Kidney (tissue), 14 donors: Measurements from ENCODE around the gene MYL5. TPM values are rescaled to one million over a fixed set of nuclear protein-coding genes. Genes with fewer than 3 reads are reported as not detected.
A peak's percentile ranks its signal among the peaks of the same experiment; 100 is the strongest.

Experiments
- DNase-seq, 5 donors: peaks; one replicate each; pipeline ENCODE4 v3.0.0-alpha.2; 2013 to 2020
- FAIRE-seq: peaks from 2 replicates; lab custom pipeline; 2012; peaks lifted over from hg19 to GRCh38; lab: Jason Lieb, UNC
- H3K27ac ChIP-seq, 2 donors: one replicate each; pipeline ENCODE4 v1.7.0; 2013; ENCODE audit warnings: low read depth in 2 of 2, low read length in 2 of 2, inconsistent platforms in 1 of 2
- H3K27me3 ChIP-seq: one replicate; pipeline ENCODE4 v1.7.1; 2013; ENCODE audit warnings: low read length, inconsistent platforms; ENCODE audit not compliant: control insufficient read depth, insufficient read depth
- H3K36me3 ChIP-seq, 3 donors: one replicate each; pipeline versions ENCODE4 v1.7.0 to v1.7.1; 2013; ENCODE audit warnings: low read length in 3 of 3, control low read depth in 1 of 3, inconsistent platforms in 1 of 3; ENCODE audit not compliant: insufficient read depth in 3 of 3, control insufficient read depth in 2 of 3
- H3K4me1 ChIP-seq, 3 donors: one replicate each; pipeline versions ENCODE4 v1.7.0 to v1.7.1; 2013; ENCODE audit warnings: low read length in 3 of 3, inconsistent platforms in 1 of 3, low read depth in 1 of 3; ENCODE audit not compliant: control insufficient read depth in 2 of 3, insufficient read depth in 2 of 3
- H3K4me3 ChIP-seq, 3 donors: one replicate each; pipeline versions ENCODE4 v1.7.0 to v1.8.1; 2013; ENCODE audit warnings: low read length in 3 of 3, control low read depth in 1 of 3, inconsistent platforms in 1 of 3
- H3K9ac ChIP-seq, 3 donors: one replicate each; pipeline versions ENCODE4 v1.7.0 to v1.7.1; 2013; ENCODE audit warnings: low read length in 3 of 3, control low read depth in 1 of 3, inconsistent platforms in 1 of 3
- H3K9me3 ChIP-seq, 3 donors: one replicate each; pipeline versions ENCODE4 v1.7.0 to v1.7.1; 2013; ENCODE audit warnings: low read length in 3 of 3, control low read depth in 1 of 3, inconsistent platforms in 1 of 3; ENCODE audit not compliant: control insufficient read depth in 2 of 3, insufficient read depth in 1 of 3
- intact Hi-C: fragments of 100-400 bp; cut with DNase I; formaldehyde crosslinking; loops from one replicate; pipeline ENCODE4 v1.11.1; 2022
- polyA plus RNA-seq: library from polyadenylated mRNA; stranded (reverse); fragments of 350-450 nt; fragmentation: Illumina TruSeq; extraction: RNeasy Lipid Tissue Mini Kit (QIAGEN cat#74804); gene quantifications from one replicate; pipeline ENCODE4 v1.2.3, GENCODE V29; 2014; ENCODE audit warnings: low read depth, low replicate concordance; ENCODE audit not compliant: insufficient read depth
- total RNA-seq: library from RNA; stranded (reverse); fragmentation: NEBNext Ultra II Directional; extraction: Animal tissue kit (Norgen Biotek cat#: 25700); gene quantifications from one replicate; pipeline ENCODE4 v1.2.1, GENCODE V29; 2021
- TF ChIP-seq, protein P1 (sequence below): IDR thresholded peaks from 3 replicates; pipeline ENCODE4 v1.5.1; 2012; ENCODE audit warnings: mild to moderate bottlenecking, moderate library complexity, borderline replicate concordance; ENCODE audit not compliant: insufficient read depth; ENCODE audit errors: extremely low read depth
- donor health status: control.
- donor health status: control.
- donor health status: control.
- donor health status: control.
- donor health status: control.
- donor health status: DM: yes; HTN: yes; CAD: no.
- donor health status: Normal renal cell carcinoma (clear cell type).

MYL5 gene
- total and polyA plus RNA-seq, 2 donors from 2014 or later = 17.9 to 29.6 TPM

- H3K27ac ChIP-seq = no peak overlapping the region
- no peak overlapping the region for H3K9ac ChIP-seq
- H3K9me3 ChIP-seq = no peaks in the 10 kb centered on the region
- no peaks in the 10 kb centered on the region for H3K27me3 ChIP-seq
- peak overlapping the region in 1 of 3 donors; percentile 29 for H3K4me3 ChIP-seq
- no peaks in the 10 kb centered on the region for H3K36me3 ChIP-seq
- intact Hi-C loops = no loop called here
- TF ChIP-seq, protein P1, sequence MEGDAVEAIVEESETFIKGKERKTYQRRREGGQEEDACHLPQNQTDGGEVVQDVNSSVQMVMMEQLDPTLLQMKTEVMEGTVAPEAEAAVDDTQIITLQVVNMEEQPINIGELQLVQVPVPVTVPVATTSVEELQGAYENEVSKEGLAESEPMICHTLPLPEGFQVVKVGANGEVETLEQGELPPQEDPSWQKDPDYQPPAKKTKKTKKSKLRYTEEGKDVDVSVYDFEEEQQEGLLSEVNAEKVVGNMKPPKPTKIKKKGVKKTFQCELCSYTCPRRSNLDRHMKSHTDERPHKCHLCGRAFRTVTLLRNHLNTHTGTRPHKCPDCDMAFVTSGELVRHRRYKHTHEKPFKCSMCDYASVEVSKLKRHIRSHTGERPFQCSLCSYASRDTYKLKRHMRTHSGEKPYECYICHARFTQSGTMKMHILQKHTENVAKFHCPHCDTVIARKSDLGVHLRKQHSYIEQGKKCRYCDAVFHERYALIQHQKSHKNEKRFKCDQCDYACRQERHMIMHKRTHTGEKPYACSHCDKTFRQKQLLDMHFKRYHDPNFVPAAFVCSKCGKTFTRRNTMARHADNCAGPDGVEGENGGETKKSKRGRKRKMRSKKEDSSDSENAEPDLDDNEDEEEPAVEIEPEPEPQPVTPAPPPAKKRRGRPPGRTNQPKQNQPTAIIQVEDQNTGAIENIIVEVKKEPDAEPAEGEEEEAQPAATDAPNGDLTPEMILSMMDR = no peak
- FAIRE-seq (no peak), DNase-seq (peak in 4 of 5 donors; percentile 54 to 90 (median 79))
- H3K4me1 ChIP-seq = peaks cover 0 to 6% (median 0%) of the 10 kb centered on the region in 3 donors
Observed at GRCh38 chr4:680928-681645, 6.7 kb downstream of the MYL5 start.

GRCh38 chr4:681736-682451 lies 7.6 kb downstream of the MYL5 start:
- H3K9ac ChIP-seq = no peak overlapping the region
- peak in 3 of 5 donors; percentile 42 to 87 (median 87) for DNase-seq
- H3K27me3 ChIP-seq = no peaks in the 10 kb centered on the region
- TF ChIP-seq, protein P1 = no peak
- no peak overlapping the region for H3K27ac ChIP-seq
- intact Hi-C loops = no loop called here
- peaks cover 0 to 9% (median 0%) of the 10 kb centered on the region in 3 donors for H3K4me1 ChIP-seq
- H3K9me3 ChIP-seq = no peaks in the 10 kb centered on the region
- no peak for FAIRE-seq
- H3K36me3 ChIP-seq = no peaks in the 10 kb centered on the region
- no peak overlapping the region for H3K4me3 ChIP-seq

DNA sequence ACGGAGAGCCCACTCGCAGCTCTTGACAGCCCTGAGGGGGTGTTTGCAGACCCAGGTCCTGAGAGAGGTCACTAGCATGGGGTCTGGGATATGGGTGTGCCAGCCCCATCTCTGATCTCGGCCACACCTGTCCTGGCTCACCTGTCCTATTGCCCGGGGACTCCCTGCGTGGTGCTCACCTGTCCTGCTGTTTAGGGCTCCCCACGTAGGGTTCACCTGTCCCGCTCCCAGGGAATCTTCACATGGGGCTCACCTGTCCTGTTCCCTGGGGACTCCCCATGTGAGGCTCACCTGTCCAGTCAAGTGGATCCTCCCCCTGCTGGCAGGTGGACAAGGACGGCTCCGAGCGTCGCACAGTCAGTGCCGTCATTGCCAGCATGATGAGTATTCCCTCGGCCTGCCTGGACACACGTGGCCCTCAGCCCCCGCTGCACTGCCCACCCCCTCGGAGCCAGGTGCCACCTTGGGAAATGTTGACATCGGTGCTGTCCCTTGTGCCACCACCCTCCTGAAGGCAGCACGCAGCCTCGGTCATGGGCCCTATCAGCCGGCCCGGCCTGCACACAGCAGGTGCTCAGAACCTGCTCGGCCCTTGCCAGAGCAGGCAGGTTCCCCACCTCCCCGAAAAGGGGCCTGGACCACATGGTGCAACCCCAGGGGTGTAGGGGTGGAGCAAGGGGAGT lies 8.3 kb downstream of the MYL5 start:
- Histone ChIP-seq H3K9ac (no peak overlapping the region), H3K9me3 (no peaks in the 10 kb centered on the region), H3K27me3 (no peaks in the 10 kb centered on the region), H3K36me3 (no peaks in the 10 kb centered on the region), H3K27ac (no peak overlapping the region), H3K4me1 (peaks cover 0 to 15% (median 0%) of the 10 kb centered on the region in 3 donors), H3K4me3 (no peak overlapping the region)
- FAIRE-seq (no peak), DNase-seq (peak in 2 of 5 donors; percentile 72 to 73)
- TF ChIP-seq, protein P1 = no peak
- intact Hi-C loops = no loop called here
